K562 (cell line): ENCODE data around the gene SLC6A6. TPM values are rescaled to one million over a fixed set of nuclear protein-coding genes. Genes with fewer than 3 reads are reported as not detected.

ENCODE experiments used
- ATAC-seq: fragments of 200-7000 bp; cut with Tn5 transposase; 3 replicates; pipeline ENCODE4 v1.9.1; 2020; ENCODE audit warnings: moderate library complexity
- BruUV-seq: library from RNA; stranded (reverse); fragments of 400-500 nt; replicated peaks from 2 replicates; lab custom pipeline; 2021; lab: Mats Ljungman, UMichigan
- CTCF ChIA-PET: fragments of 300-600 bp; formaldehyde crosslinking; extraction: SDS; loops from one replicate; lab custom pipeline; 2021; ENCODE audit warnings: low intra/inter-chr PET ratio; lab: Yijun Ruan, JAX
- POLR2A ChIA-PET: fragments of 300-600, 350-650 bp; sonication (Branson Sonifier 250); formaldehyde crosslinking; extraction: SDS; loops from one replicate; lab custom pipeline; 2021; ENCODE audit warnings: antibody characterized with exemption, inconsistent platforms; lab: Yijun Ruan, JAX
- DNase-seq, 4 experiments: peaks; one replicate each; pipeline versions ENCODE4 v3.0.0 to v3.0.0-alpha.2; 2011 to 2018; ENCODE audit warnings: low spot score in 3 of 4, mixed read lengths in 3 of 4; ENCODE audit errors: extremely low read depth in 1 of 4
- FAIRE-seq: peaks from 2 replicates; lab custom pipeline; 2011; peaks lifted over from hg19 to GRCh38; lab: Jason Lieb, UNC
- H2AFZ ChIP-seq: 2 replicates; pipeline ENCODE4 v1.6.0; 2011; ENCODE audit warnings: low read depth, low read length, control low read depth, inconsistent platforms
- H3K27ac ChIP-seq: fragments of 200-600 bp; 3 replicates; pipeline ENCODE4 v1.8.0; 2011; ENCODE audit warnings: low read depth, mild to moderate bottlenecking, control low read depth, inconsistent platforms, low read length, moderate library complexity, mixed read lengths; ENCODE audit errors: extremely low read depth
- H3K27me3 ChIP-seq, 2 experiments: fragments of 300-600 bp in 1 of 2; 2 replicates in 1 of 2; 3 replicates in 1 of 2; pipeline versions ENCODE4 v1.6.0 to v1.8.0; 2011; ENCODE audit warnings: inconsistent platforms in 2 of 2, low read length in 2 of 2, mild to moderate bottlenecking in 1 of 2, mixed read lengths in 1 of 2, moderate library complexity in 1 of 2; ENCODE audit not compliant: control insufficient read depth in 2 of 2, insufficient read depth in 2 of 2
- H3K36me3 ChIP-seq: fragments of 300-600 bp; 3 replicates; pipeline ENCODE4 v1.8.0; 2011; ENCODE audit warnings: mild to moderate bottlenecking, low read length, inconsistent platforms; ENCODE audit not compliant: control insufficient read depth, insufficient read depth
- H3K4me1 ChIP-seq, 2 experiments: fragments of 200-600 bp in 1 of 2; replicated peaks in 1 of 2; 2 replicates in 1 of 2; 3 replicates in 1 of 2; pipeline versions ENCODE4 v1.5.1 to v1.8.0; 2011; ENCODE audit warnings: inconsistent platforms in 2 of 2, low read length in 2 of 2, mild to moderate bottlenecking in 1 of 2, mixed read lengths in 1 of 2, moderate library complexity in 1 of 2; ENCODE audit not compliant: control insufficient read depth in 2 of 2, insufficient read depth in 2 of 2
- H3K4me2 ChIP-seq: 2 replicates; pipeline ENCODE4 v1.6.1; 2011; ENCODE audit warnings: low read length, control low read depth, inconsistent platforms, mixed read lengths; ENCODE audit not compliant: insufficient read depth
- H3K4me3 ChIP-seq: fragments of 200-600 bp; sonication (generic), shearing (Covaris generic); 2 replicates; pipeline ENCODE4 v1.5.1; 2016; ENCODE audit warnings: control low read depth, inconsistent platforms
- H3K79me2 ChIP-seq: fragments of 200-600 bp; 3 replicates; pipeline ENCODE4 v1.8.0; 2011; ENCODE audit warnings: low read length, inconsistent platforms; ENCODE audit not compliant: control insufficient read depth, insufficient read depth
- H3K9ac ChIP-seq, 2 experiments: 2 replicates each; pipeline versions ENCODE4 v1.6.0 to v1.6.1; 2011; ENCODE audit warnings: low read depth in 2 of 2, low read length in 2 of 2, control low read depth in 1 of 2, inconsistent platforms in 1 of 2, mild to moderate bottlenecking in 1 of 2, mixed read lengths in 1 of 2; ENCODE audit not compliant: insufficient read depth in 1 of 2
- H3K9me1 ChIP-seq: one replicate; pipeline ENCODE4 v1.6.0; 2011; ENCODE audit warnings: inconsistent platforms, mild to moderate bottlenecking, low read length, moderate library complexity; ENCODE audit not compliant: control insufficient read depth, insufficient read depth
- H3K9me3 ChIP-seq: replicated peaks from 2 replicates; pipeline ENCODE4 v1.5.1; 2011; ENCODE audit warnings: low read depth, low read length, inconsistent platforms; ENCODE audit not compliant: control insufficient read depth, insufficient read depth
- H4K20me1 ChIP-seq: replicated peaks from 2 replicates; pipeline ENCODE4 v1.6.1; 2011; ENCODE audit warnings: low read length, inconsistent platforms, mixed read lengths; ENCODE audit not compliant: control insufficient read depth, insufficient read depth
- CBX8 ChIP-seq: fragments of 200-600 bp; sonication (generic); IDR thresholded peaks from 2 replicates; pipeline ENCODE4 v1.6.1; 2012; ENCODE audit warnings: borderline replicate concordance, mixed run types, low read depth, mild to moderate bottlenecking, moderate library complexity, mixed read lengths, low read length, control low read depth, inconsistent platforms; ENCODE audit not compliant: poor library complexity, severe bottlenecking; ENCODE audit errors: extremely low read depth
- CREBBP ChIP-seq: IDR thresholded peaks from one replicate; pipeline ENCODE4 v1.6.1; 2012; ENCODE audit warnings: low read depth, mild to moderate bottlenecking, control low read depth, inconsistent platforms, low read length
- HBP1 ChIP-seq: fragments of 450-650 bp; formaldehyde crosslinking; IDR thresholded peaks from 2 replicates; pipeline ENCODE4 v1.4.0; 2022; ENCODE audit warnings: missing genetic modification characterization
- POLR2B ChIP-seq: fragments of 450-650 bp; IDR thresholded peaks from 2 replicates; pipeline ENCODE4 v1.6.1; 2018; ENCODE audit warnings: low read depth; ENCODE audit not compliant: partially characterized antibody
- SMAD2 ChIP-seq: fragments of 150-350 bp; IDR thresholded peaks from 2 replicates; pipeline ENCODE4 v1.6.1; 2014; ENCODE audit warnings: low read depth, mild to moderate bottlenecking, low read length
- YBX1 ChIP-seq: fragments of 450-650 bp; IDR thresholded peaks from 2 replicates; pipeline ENCODE4 v1.7.1; 2016; ENCODE audit warnings: mild to moderate bottlenecking
- ZBED1 ChIP-seq: IDR thresholded peaks from 2 replicates; pipeline ENCODE4 v1.6.1; 2014
- ZNF584 ChIP-seq: fragments of 200-800 bp; sonication (Bioruptor generic); IDR thresholded peaks from 2 replicates; pipeline ENCODE4 v1.6.1; 2016; ENCODE audit warnings: low read depth, mild to moderate bottlenecking, missing genetic modification characterization, missing compliant biosample characterization
- WGBS: fragments of 100-300 bp; shearing (Covaris generic); methylation state at CpG from one replicate; pipeline ENCODE4 v1.1.6; 2016; ENCODE audit warnings: low coverage, mixed read lengths; ENCODE audit not compliant: insufficient coverage; ENCODE audit errors: missing lambda C conversion rate; 5-methylcytosine and 5-hydroxymethylcytosine counted together
- in situ Hi-C: fragments of 300-500 bp; cut with MboI; formaldehyde crosslinking; loops from 4 replicates; pipeline ENCODE4 v1.15.0; 2018; ENCODE audit warnings: inconsistent platforms, mixed read lengths
- intact Hi-C: fragments of 100-400 bp; cut with micrococcal nuclease; formaldehyde crosslinking; loops from 2 replicates; pipeline ENCODE4 v1.14.2; 2022
- polyA plus RNA-seq, 8 experiments: library from polyadenylated mRNA; depleted of rRNA in 4 of 8; stranded (reverse) in 5 of 8; unstranded in 3 of 8; fragments of >200 nt; fragmentation: Nextera tagmentation in 2 of 8; fragmentation: Illumina TruSeq in 1 of 8; extraction: Ambion mirVana in 2 of 8; extraction: Trizol in 1 of 8; gene quantifications; 2 replicates each; pipeline versions ENCODE4 v1.2.1 to v1.2.3, GENCODE V29; 2011 to 2014; ENCODE audit warnings: inconsistent platforms in 1 of 8, missing spikeins in 1 of 8
- total RNA-seq, 7 experiments: library from RNA; depleted of rRNA in 6 of 7; stranded (reverse); fragments of >200 nt in 6 of 7; fragmentation: Illumina TruSeq in 2 of 7; extraction: Trizol in 2 of 7; gene quantifications; 2 replicates each; pipeline versions ENCODE4 v1.2.1 to v1.2.3, GENCODE V29; 2011 to 2021; ENCODE audit warnings: low replicate concordance in 1 of 7

Gene SLC6A6
- total and polyA plus RNA-seq, 9 of the 15 experiments (the other 6 are each of a cell fraction or from before 2014, with no cell fraction given): 12.3 to 203 (median 93.2) TPM

GRCh38 chr3:14475621-14476020 lies 73.2 kb downstream of the SLC6A6 start:
- POLR2A ChIA-PET: interaction anchor here (0.7 to 1.9 kb wide), 9 partner anchors 8 to 70 kb away, joined by 3 to 10 read pairs (median 3); no protein-coding TSS in a partner anchor
- CTCF ChIA-PET: no interaction called here
- H2AFZ ChIP-seq: no peak overlapping the region
- no peak for FAIRE-seq
- TF ChIP-seq YBX1 (no peak), ZBED1 (no peak), HBP1 (no peak), SMAD2 (no peak), CREBBP (no peak), POLR2B (no peak), ZNF584 (CRISPR knock-in tag) (no peak), CBX8 (no peak)
- H3K4me1 ChIP-seq: no peaks in the 10 kb centered on the region
- peaks cover 100% of the 10 kb centered on the region for H3K36me3 ChIP-seq
- H4K20me1 ChIP-seq: no peaks in the 10 kb centered on the region
- 77% methylated on average over 7 of the region's 7 CpGs for WGBS
- no peaks in the 10 kb centered on the region for H3K79me2 ChIP-seq
- no peaks in the 10 kb centered on the region for H3K9me3 ChIP-seq
- in situ Hi-C loops: no loop called here
- no peak overlapping the region for H3K4me3 ChIP-seq
- no peak overlapping the region for H3K27ac ChIP-seq
- no peak overlapping the region for H3K4me2 ChIP-seq
- no peaks in the 10 kb centered on the region; a peak in 1 of 5 replicates for H3K27me3 ChIP-seq
- no peak for DNase-seq
- H3K9me1 ChIP-seq: peaks cover 5% of the 10 kb centered on the region
- ATAC-seq: no peak
- H3K9ac ChIP-seq: no peak overlapping the region
- BruUV-seq: no TSS peak
- intact Hi-C loops: no loop called here
